Astrocyte (in vitro differentiated cells and primary cell): ENCODE measurements around the gene EMP1. TPM values are rescaled to one million over a fixed set of nuclear protein-coding genes. Genes with fewer than 3 reads are reported as not detected.

ENCODE experiments used
- DNase-seq: peaks from one replicate; pipeline ENCODE4 v3.0.0-alpha.2; 2010; ENCODE audit warnings: low read depth
- FAIRE-seq: peaks from 2 replicates; lab custom pipeline; 2011; peaks lifted over from hg19 to GRCh38; lab: Jason Lieb, UNC
- H2AFZ ChIP-seq: 2 replicates; pipeline ENCODE4 v1.6.0; 2012; ENCODE audit warnings: low read depth, low read length, inconsistent platforms
- H3K27ac ChIP-seq: 2 replicates; pipeline ENCODE4 v1.5.1; 2011; ENCODE audit warnings: low read depth, low read length, inconsistent platforms
- H3K27me3 ChIP-seq: 2 replicates; pipeline ENCODE4 v1.6.0; 2011; ENCODE audit warnings: low read length, inconsistent platforms; ENCODE audit not compliant: insufficient read depth
- H3K36me3 ChIP-seq: 2 replicates; pipeline ENCODE4 v1.5.1; 2011; ENCODE audit warnings: low read length, inconsistent platforms; ENCODE audit not compliant: insufficient read depth
- H3K4me1 ChIP-seq: 2 replicates; pipeline ENCODE4 v1.5.1; 2011; ENCODE audit warnings: low read length, inconsistent platforms; ENCODE audit not compliant: insufficient read depth
- H3K4me2 ChIP-seq: 2 replicates; pipeline ENCODE4 v1.6.0; 2012; ENCODE audit warnings: low read length, inconsistent platforms
- H3K4me3 ChIP-seq: 2 replicates; pipeline ENCODE4 v1.5.1; 2011; ENCODE audit warnings: low read depth, mild to moderate bottlenecking, low read length, inconsistent platforms; ENCODE audit not compliant: insufficient read depth
- H3K79me2 ChIP-seq: 2 replicates; pipeline ENCODE4 v1.6.0; 2012; ENCODE audit warnings: mild to moderate bottlenecking, low read length, inconsistent platforms; ENCODE audit not compliant: insufficient read depth
- H3K9ac ChIP-seq: 2 replicates; pipeline ENCODE4 v1.6.0; 2012; ENCODE audit warnings: mild to moderate bottlenecking, low read length, inconsistent platforms
- H3K9me3 ChIP-seq: 2 replicates; pipeline ENCODE4 v1.5.1; 2012; ENCODE audit warnings: low read depth, mild to moderate bottlenecking, low read length, inconsistent platforms; ENCODE audit not compliant: insufficient read depth
- H4K20me1 ChIP-seq: 2 replicates; pipeline ENCODE4 v1.6.0; 2012; ENCODE audit warnings: low read length, inconsistent platforms; ENCODE audit not compliant: insufficient read depth
- H3K27ac Mint-ChIP-seq: one replicate; pipeline ENCODE4 v1.8.0; 2021; ENCODE audit warnings: mild to moderate bottlenecking, mixed read lengths; ENCODE audit not compliant: unreplicated experiment
- H3K27me3 Mint-ChIP-seq: one replicate; pipeline ENCODE4 v1.8.0; 2021; ENCODE audit warnings: low read depth, mixed read lengths; ENCODE audit not compliant: unreplicated experiment
- H3K36me3 Mint-ChIP-seq: one replicate; pipeline ENCODE4 v1.8.0; 2021; ENCODE audit warnings: low read depth, mixed read lengths; ENCODE audit not compliant: unreplicated experiment
- H3K4me1 Mint-ChIP-seq: one replicate; pipeline ENCODE4 v1.8.0; 2021; ENCODE audit warnings: low read depth, mixed read lengths; ENCODE audit not compliant: unreplicated experiment
- H3K4me3 Mint-ChIP-seq: one replicate; pipeline ENCODE4 v1.8.0; 2021; ENCODE audit warnings: mild to moderate bottlenecking, moderate library complexity, mixed read lengths; ENCODE audit not compliant: unreplicated experiment
- H3K9me3 Mint-ChIP-seq: one replicate; pipeline ENCODE4 v1.8.0; 2021; ENCODE audit warnings: mild to moderate bottlenecking, mixed read lengths; ENCODE audit not compliant: unreplicated experiment
- CTCF ChIP-seq: IDR thresholded peaks from 2 replicates; pipeline ENCODE4 v1.5.1; 2011; ENCODE audit warnings: low read depth, mild to moderate bottlenecking, inconsistent platforms, low read length, moderate library complexity; ENCODE audit not compliant: insufficient read depth
- EZH2 ChIP-seq: IDR thresholded peaks from 2 replicates; pipeline ENCODE4 v1.6.1; 2012; ENCODE audit warnings: mild to moderate bottlenecking, low read length, inconsistent platforms; ENCODE audit not compliant: insufficient read depth
- total RNA-seq: library from RNA; stranded (reverse); gene quantifications from 2 replicates; pipeline ENCODE4 v1.2.1, GENCODE V29; 2021

The EMP1 gene
- total RNA-seq, 1 donor from 2014 or later: 71.7 TPM

GRCh38 chr12:13205809-13206559 lies 9.5 kb downstream of the EMP1 start:
- peaks cover 3% of the 10 kb centered on the region for H3K36me3 ChIP-seq
- no peak for TF ChIP-seq CTCF
- TF ChIP-seq EZH2: no peak
- H3K27ac ChIP-seq: peak overlapping the region; percentile 96
- peak overlapping the region; percentile 74 for H3K9ac ChIP-seq
- H3K9me3 Mint-ChIP-seq: no peaks in the 10 kb centered on the region
- H3K4me2 ChIP-seq: peak overlapping the region; percentile 81
- H3K36me3 Mint-ChIP-seq: no peaks in the 10 kb centered on the region
- H3K4me3 Mint-ChIP-seq: peak overlapping the region; percentile 52
- H3K27ac Mint-ChIP-seq: peak overlapping the region; percentile 98
- H3K79me2 ChIP-seq: peaks cover 90% of the 10 kb centered on the region
- H3K4me1 Mint-ChIP-seq: peaks cover 64% of the 10 kb centered on the region
- no peaks in the 10 kb centered on the region for H4K20me1 ChIP-seq
- no peaks in the 10 kb centered on the region for H3K27me3 Mint-ChIP-seq
- no peak overlapping the region for H2AFZ ChIP-seq
- H3K4me1 ChIP-seq: peaks cover 71% of the 10 kb centered on the region
- no peak for FAIRE-seq
- H3K27me3 ChIP-seq: no peaks in the 10 kb centered on the region
- no peaks in the 10 kb centered on the region for H3K9me3 ChIP-seq
- H3K4me3 ChIP-seq: peak overlapping the region; percentile 37
- DNase-seq: peak; percentile 99

DNA sequence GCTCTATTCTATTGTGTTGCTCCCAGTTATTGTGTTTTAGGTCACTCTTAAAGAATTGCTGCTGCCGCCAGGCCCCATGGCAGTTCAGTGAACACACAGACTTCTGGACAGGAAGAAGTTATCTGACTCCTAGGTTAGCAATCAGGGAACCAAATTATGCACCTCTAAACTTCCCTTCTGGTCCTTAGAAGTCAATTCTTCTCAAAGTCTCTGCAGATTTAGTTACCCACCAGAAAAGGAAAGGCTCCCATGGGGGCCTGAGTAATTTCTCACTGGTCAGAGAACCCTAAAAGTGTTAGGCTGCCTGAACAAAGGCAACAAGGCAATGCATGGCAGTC lies 10.0 kb downstream of the EMP1 start:
- H3K36me3 ChIP-seq: peaks cover 3% of the 10 kb centered on the region
- H3K4me2 ChIP-seq: peak overlapping the region; percentile 81
- peaks cover 84% of the 10 kb centered on the region for H3K79me2 ChIP-seq
- no peaks in the 10 kb centered on the region for H4K20me1 ChIP-seq
- Mint-ChIP-seq H3K4me1 (peaks cover 66% of the 10 kb centered on the region), H3K27me3 (no peaks in the 10 kb centered on the region), H3K4me3 (peak overlapping the region; percentile 52), H3K9me3 (no peaks in the 10 kb centered on the region), H3K36me3 (no peaks in the 10 kb centered on the region), H3K27ac (peak overlapping the region; percentile 98)
- H2AFZ ChIP-seq: no peak overlapping the region
- H3K27ac ChIP-seq: peak overlapping the region; percentile 96
- peak; percentile 99 for FAIRE-seq
- H3K9me3 ChIP-seq: no peaks in the 10 kb centered on the region
- H3K9ac ChIP-seq: peak overlapping the region; percentile 80
- DNase-seq: no peak
- H3K4me1 ChIP-seq: peaks cover 74% of the 10 kb centered on the region
- no peaks in the 10 kb centered on the region for H3K27me3 ChIP-seq
- TF ChIP-seq CTCF (no peak), EZH2 (no peak)
- peak overlapping the region; percentile 18 for H3K4me3 ChIP-seq
